Lower lobe of right lung (tissue), 2 donors: ENCODE measurements around the gene LRRC43. TPM values are rescaled to one million over a fixed set of nuclear protein-coding genes. Genes with fewer than 3 reads are reported as not detected.
"Not testable (repeated sequence)": the region's sequence is repeated elsewhere in the genome, so short reads cannot be mapped to it uniquely, and the experiment has no call there.

Experiments used
- ATAC-seq, 2 donors: fragments of 200-7000 bp; cut with Tn5 transposase; one replicate each; pipeline ENCODE4 v1.9.1; 2020 to 2022; ENCODE audit warnings: mild to moderate bottlenecking in 2 of 2, moderate library complexity in 2 of 2
- DNase-seq: peaks from one replicate; pipeline ENCODE4 v3.0.0-alpha.2; 2020
- H3K27ac ChIP-seq: fragments of 200-600 bp; one replicate; pipeline ENCODE4 v1.8.0; 2022
- H3K27me3 ChIP-seq: fragments of 200-600 bp; one replicate; pipeline ENCODE4 v1.8.0; 2022; ENCODE audit warnings: low read depth
- H3K36me3 ChIP-seq: fragments of 200-600 bp; one replicate; pipeline ENCODE4 v1.8.0; 2022; ENCODE audit warnings: mild to moderate bottlenecking
- H3K4me1 ChIP-seq: fragments of 200-600 bp; one replicate; pipeline ENCODE4 v1.8.0; 2022
- H3K4me3 ChIP-seq: fragments of 200-600 bp; one replicate; pipeline ENCODE4 v1.8.0; 2022; ENCODE audit warnings: mild to moderate bottlenecking
- H3K9me3 ChIP-seq: fragments of 200-600 bp; one replicate; pipeline ENCODE4 v1.8.0; 2022
- intact Hi-C: fragments of 100-400 bp; cut with DNase I; formaldehyde crosslinking; loops from one replicate; pipeline ENCODE4 v1.11.0; 2022
- total RNA-seq: library from RNA; stranded (reverse); fragmentation: NEBNext Ultra II Directional; extraction: Animal tissue kit (Norgen Biotek cat#: 25700); gene quantifications from one replicate; pipeline ENCODE4 v1.2.1, GENCODE V29; 2021
- TF ChIP-seq, protein P1 (sequence below): fragments of 200-600 bp; IDR thresholded peaks from one replicate; pipeline ENCODE4 v1.8.0; 2022; ENCODE audit warnings: antibody characterized with exemption, mild to moderate bottlenecking
- donor health status: DM: no; HTN: yes; CAD: no; lungs with severe emphysema.

The LRRC43 gene
- total RNA-seq, 1 donor from 2014 or later: 4.2 TPM

DNA sequence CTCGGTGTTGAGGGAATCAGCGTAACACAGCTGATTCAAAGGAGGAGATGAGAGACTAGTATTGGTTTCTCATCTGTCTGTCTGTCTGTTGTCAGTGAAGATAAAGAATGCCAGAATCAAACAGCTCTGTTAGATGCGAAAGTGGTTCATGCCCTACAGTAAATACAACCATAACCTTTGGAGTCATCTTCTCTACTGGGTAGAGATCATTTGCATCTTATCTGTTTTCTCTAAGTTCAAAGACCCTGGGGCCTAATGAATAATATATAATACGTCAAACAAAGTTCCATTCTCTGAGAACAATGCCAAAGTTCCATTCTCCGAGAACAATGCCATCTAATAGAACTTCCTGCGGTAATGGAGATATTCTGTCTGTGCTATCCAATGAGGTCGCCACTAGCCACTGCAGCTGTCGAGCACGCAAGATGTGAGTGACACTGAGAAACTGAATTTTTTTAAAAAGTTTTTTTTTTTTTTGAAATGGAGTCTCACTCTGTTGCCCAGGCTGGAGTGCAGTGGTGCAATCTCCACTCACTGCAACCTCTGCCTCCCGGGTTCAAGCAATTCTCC, 15.5 kb upstream of the LRRC43 start:
- Histone ChIP-seq H3K9me3 (no peaks in the 10 kb centered on the region), H3K4me3 (no peak overlapping the region), H3K27me3 (no peaks in the 10 kb centered on the region), H3K36me3 (no peaks in the 10 kb centered on the region), H3K27ac (no peak overlapping the region), H3K4me1 (no peaks in the 10 kb centered on the region)
- ATAC-seq: no peak
- DNase-seq: no peak
- TF ChIP-seq, protein P1, sequence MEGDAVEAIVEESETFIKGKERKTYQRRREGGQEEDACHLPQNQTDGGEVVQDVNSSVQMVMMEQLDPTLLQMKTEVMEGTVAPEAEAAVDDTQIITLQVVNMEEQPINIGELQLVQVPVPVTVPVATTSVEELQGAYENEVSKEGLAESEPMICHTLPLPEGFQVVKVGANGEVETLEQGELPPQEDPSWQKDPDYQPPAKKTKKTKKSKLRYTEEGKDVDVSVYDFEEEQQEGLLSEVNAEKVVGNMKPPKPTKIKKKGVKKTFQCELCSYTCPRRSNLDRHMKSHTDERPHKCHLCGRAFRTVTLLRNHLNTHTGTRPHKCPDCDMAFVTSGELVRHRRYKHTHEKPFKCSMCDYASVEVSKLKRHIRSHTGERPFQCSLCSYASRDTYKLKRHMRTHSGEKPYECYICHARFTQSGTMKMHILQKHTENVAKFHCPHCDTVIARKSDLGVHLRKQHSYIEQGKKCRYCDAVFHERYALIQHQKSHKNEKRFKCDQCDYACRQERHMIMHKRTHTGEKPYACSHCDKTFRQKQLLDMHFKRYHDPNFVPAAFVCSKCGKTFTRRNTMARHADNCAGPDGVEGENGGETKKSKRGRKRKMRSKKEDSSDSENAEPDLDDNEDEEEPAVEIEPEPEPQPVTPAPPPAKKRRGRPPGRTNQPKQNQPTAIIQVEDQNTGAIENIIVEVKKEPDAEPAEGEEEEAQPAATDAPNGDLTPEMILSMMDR: no peak
- intact Hi-C loops: no loop called here

DNA sequence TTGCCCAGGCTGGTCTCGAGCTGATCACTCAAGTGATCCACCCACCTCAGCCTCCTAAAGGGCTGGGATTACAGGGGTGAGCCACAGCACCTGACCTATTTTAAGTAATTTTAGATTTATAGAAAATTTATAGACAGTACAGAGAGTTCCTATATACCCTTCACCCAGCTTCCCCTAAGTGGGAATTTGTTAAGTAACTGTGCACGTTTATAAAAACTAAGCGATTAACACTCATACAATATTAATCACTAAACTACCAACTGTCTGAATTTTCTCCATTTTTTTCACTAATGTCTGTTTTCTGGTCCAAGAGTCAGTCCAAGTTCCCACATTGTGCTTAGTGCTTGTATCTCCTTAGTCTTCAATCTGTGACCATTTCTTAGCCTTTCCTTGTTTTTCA, 14.4 kb upstream of the LRRC43 start:
- Histone ChIP-seq H3K36me3 (no peaks in the 10 kb centered on the region), H3K4me1 (no peaks in the 10 kb centered on the region), H3K27me3 (no peaks in the 10 kb centered on the region), H3K27ac (no peak overlapping the region), H3K9me3 (no peaks in the 10 kb centered on the region), H3K4me3 (no peak overlapping the region)
- DNase-seq: no peak
- TF ChIP-seq, protein P1: no peak
- intact Hi-C loops: no loop called here
- ATAC-seq: no peak

DNA sequence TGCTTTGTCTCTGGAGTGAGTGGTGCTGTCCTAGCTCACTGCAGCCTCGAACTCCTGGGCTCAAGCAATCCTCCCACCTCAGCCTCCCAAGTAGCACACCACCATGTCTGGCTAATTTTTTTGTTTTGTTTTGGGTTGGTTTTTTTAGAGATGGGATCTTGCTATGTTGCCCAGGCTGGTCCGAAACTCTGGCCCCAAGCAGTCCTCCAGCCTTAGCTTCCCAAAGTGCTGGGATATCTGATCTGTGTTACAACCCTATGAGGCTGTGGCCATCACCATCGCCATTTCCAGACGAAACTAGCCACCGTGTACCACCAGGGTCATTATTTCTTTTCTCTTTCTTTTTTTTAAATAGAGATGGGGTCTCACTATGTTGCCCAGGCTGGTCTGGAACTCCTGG, 11.5 kb upstream of the LRRC43 start:
- ATAC-seq: no peak
- H3K9me3 ChIP-seq: no peaks in the 10 kb centered on the region
- TF ChIP-seq, protein P1: no peak
- intact Hi-C loops: no loop called here
- no peak for DNase-seq
- H3K36me3 ChIP-seq: no peaks in the 10 kb centered on the region
- no peaks in the 10 kb centered on the region for H3K4me1 ChIP-seq
- no peaks in the 10 kb centered on the region for H3K27me3 ChIP-seq
- no peak overlapping the region for H3K27ac ChIP-seq
- no peak overlapping the region for H3K4me3 ChIP-seq

DNA sequence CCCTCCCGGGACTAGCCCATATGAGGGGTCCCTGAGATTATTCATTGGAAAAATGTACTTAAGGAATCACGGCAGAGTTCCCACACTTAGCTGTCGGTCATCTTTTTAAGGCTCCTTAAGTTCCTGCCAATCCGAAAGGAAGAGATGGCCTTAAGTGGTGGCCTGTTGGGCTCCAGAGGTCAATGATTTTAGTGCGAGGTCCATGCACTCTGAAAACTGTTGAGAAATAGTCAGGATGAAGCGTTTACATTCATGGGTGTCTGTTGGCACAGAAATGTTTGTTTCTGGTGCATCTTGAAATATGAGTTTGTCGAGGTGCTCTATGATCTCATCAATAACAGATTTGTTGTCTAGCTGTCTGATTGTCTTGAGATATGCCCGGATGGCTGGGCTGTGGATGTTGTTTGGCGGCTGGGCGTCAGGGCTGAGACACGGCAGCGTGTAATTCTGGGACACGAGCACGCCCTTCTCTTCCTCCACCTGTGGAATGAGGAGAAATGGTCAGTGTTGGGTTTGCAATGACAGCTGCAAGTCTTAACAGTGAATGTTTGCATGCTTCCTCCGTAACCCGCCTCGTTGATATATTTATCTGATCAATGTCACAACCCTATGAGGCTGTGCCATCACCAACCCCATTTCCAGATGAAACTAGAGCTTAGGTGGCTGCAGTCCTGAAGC, 10.5 kb upstream of the LRRC43 start:
- Histone ChIP-seq H3K9me3 (no peaks in the 10 kb centered on the region), H3K27ac (no peak overlapping the region), H3K36me3 (no peaks in the 10 kb centered on the region), H3K4me3 (no peak overlapping the region), H3K4me1 (no peaks in the 10 kb centered on the region), H3K27me3 (no peaks in the 10 kb centered on the region)
- ATAC-seq: no peak
- TF ChIP-seq, protein P1: no peak
- no peak for DNase-seq
- intact Hi-C loops: no loop called here

DNA sequence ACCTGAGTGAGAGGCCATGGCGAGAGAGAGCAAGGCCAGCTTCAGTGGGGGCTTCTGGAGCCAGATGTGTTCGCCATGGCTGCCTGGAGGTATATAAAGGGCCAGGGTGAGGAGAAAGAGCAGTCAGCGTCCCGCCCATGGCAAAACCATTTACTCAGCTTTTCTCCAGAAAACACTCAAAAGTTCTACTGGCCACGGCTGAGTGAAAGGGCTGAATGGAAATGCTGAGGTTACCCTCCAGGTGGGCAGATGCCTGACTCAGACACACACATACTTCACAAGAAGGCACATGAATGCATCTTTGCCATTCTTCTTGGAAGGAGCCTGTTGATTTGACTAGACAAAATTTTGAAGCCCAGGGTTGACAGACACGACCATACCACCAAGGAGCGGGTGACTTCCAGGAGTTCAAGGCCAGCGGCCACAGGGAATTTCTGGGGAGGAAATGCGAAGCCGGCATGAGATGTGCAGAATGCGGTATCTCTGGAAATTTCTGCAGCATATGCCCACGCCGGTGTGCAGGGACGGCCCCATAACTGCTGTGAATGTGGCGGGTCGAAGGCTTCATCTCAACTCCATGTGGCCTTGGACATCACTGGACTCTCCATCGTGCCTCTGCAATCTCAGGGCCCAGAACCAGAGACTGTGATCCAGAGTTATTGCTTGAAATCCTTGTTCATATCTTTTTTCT, 8.6 kb upstream of the LRRC43 start, which contains the start of gene IL31:
Gene IL31 (minus strand): TSS at position 67 of the 691 bp plus-strand sequence. CDS start 49 bp downstream, at position 18.
- no peak for ATAC-seq
- Histone ChIP-seq H3K27me3 (no peaks in the 10 kb centered on the region), H3K27ac (no peak within 1 kb of the TSS), H3K4me3 (no peak within 1 kb of the TSS), H3K36me3 (no peaks in the 10 kb centered on the region), H3K4me1 (no peaks in the 10 kb centered on the region), H3K9me3 (no peaks in the 10 kb centered on the region)
- DNase-seq: no peak
- intact Hi-C loops: no loop called here
- TF ChIP-seq, protein P1: no peak

DNA sequence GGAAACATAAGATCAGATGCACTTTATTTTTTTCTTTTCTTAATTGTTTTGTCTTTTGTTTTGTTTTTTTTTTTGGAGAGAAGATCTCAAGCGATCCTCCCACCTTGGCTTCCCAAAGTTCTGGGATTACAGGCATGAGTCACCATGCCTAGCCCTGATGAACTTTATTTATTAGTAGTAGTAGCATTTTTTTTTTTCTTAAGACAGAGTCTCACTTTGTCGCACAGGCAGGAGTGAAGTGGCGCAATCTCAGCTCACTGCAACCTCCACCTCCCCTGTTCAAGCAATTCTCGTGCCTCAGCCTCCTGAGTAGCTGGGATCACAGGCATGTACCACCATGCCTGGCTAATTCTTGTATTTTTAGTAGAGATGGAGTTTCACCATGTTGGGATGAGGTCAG, 6.5 kb upstream of the LRRC43 start:
- H3K9me3 ChIP-seq, H3K4me1 ChIP-seq, intact Hi-C loops, H3K27ac ChIP-seq, DNase-seq, ATAC-seq, H3K4me3 ChIP-seq, H3K36me3 ChIP-seq, H3K27me3 ChIP-seq: not testable (repeated sequence)
